ENCODE data around the gene IGFBP2.

The IGFBP2 gene

GRCh38 chr2:216681683-216682082 lies 48.5 kb downstream of the IGFBP2 start:
- no peak for DNase-seq (ENCODE audit: low read depth in 2 of 2)

DNA sequence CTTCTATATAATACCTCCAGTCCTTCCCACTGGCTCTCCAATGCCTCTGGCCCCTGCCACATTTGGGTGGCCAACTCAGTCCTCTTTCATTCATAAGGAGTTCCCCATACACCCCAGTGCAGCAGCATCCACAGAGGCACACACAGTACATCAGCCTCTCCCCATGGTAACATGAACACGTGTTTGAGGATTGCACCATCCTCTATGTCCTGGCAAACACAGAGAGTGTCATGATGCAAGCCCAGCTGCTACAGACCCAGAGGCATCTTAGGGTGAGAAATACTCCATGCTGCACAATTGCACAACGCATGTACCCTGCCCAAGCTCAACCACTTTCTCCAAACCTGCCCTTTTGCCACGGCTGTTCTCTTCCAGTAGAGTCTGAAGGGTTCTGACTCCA lies 50.6 kb downstream of the IGFBP2 start:
- no peak for DNase-seq (ENCODE audit: low read depth in 2 of 2)

GRCh38 chr2:216685327-216685875 lies 52.2 kb downstream of the IGFBP2 start:
- DNase-seq (ENCODE audit: low read depth in 2 of 2): no peak

- DNase-seq (ENCODE audit: low read depth in 2 of 2): no peak
These were observed 53.9 kb downstream of the IGFBP2 start for GRCh38 chr2:216687111-216687510.

DNA sequence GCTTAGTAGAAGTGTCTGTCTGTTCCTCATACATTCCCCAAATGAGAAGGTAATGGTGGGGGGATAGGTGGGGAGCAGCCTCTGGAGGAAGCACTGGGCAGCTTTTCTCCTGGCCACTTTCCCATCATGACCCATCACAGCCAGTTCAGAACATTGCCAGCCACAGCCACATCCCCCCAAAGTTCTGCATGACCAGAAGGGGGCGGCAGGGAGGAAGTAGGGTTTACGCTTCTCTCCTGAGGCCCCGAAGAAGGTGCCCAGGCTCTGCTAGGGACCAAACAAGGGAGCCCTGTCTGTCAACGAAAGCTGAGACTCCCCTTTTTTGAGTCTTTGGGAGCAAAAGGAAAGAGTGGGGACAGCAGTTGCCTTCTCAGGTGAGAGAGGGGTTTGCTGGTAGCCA lies 54.4 kb downstream of the IGFBP2 start:
- no peak for DNase-seq (ENCODE audit: low read depth in 2 of 2)

DNA sequence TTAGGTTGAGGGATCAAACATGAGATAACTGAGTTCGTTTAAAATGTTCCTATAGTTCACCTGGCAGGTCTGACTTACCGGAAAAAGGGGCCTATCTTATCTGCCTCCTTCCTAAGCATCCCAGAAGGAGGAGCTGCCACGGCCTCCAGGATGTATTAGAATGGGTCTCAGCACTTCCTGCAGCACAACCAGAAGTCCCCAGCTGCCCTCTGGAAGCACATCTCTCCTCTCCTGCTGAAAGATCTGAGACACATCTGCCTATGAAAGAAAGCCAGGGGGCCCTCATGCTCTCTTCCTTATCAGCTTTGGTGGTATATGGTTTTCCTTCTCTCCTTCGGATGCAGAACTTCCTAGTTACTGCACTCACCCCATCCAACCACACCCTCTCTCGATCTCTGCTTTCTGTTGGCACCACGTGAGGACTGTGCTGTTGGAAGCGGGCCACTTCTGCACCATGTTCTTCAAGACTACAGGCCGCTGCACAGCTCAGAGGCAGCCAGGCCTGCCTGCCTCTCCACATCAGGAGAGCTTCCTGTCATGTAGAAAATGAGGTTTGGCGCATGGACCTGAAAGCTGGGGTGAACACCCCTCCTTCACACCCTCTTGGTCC lies 55.6 kb downstream of the IGFBP2 start:
- DNase-seq (ENCODE audit: low read depth in 2 of 2): no peak

GRCh38 chr2:216689397-216689796 lies 56.2 kb downstream of the IGFBP2 start:
- no peak for DNase-seq (ENCODE audit: low read depth in 2 of 2)

- DNase-seq (ENCODE audit: low read depth in 2 of 2): no peak
These were observed 57.2 kb downstream of the IGFBP2 start for GRCh38 chr2:216690456-216690852.

DNA sequence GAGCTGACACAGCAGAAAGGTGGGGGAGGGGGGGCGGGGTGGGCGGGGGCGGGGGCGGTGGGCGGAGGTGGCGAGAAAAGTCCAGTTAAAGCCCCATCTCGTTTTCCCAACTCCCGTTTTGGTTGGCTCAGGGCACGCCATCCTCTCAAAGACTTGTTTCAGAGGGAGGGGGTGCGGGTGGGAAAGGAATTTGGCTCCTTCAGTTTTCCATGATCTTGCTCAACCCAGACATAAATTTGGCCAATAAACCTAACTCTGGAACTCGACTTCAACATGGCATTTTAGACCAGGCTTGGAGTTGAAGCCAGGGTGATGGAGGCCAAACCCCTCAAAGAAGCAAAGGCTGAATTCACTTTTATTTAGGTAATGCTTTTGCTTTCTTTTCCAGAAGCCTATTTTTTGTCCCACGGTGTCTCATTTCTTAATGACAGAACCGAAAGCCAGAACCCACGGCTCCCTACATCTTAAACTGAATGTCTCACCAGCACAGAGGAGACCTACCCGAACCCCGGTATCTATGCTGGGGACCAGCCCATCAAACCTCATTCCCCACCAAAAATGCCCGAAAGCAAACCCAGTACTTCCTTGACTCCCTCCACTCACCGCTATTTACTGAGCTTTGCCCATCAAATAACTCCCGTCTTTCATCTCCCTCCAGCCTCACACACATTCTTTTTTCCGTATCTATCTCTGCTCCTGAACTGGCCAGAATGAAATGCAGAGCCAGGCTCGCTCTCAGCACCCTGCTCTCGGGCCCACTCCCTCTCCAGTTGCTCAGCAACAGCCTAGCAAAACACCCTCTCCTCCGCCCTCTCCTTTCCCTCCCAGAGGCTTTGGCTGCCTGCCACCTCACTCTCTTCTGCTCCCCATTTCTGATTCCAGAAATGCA lies 57.9 kb downstream of the IGFBP2 start:
- DNase-seq (ENCODE audit: low read depth in 2 of 2): no peak

GRCh38 chr2:216692636-216693413 lies 59.6 kb downstream of the IGFBP2 start:
- peak; percentile 37 to 63 for DNase-seq (ENCODE audit: low read depth in 2 of 2)

- no peak for DNase-seq (ENCODE audit: low read depth in 2 of 2)
These were observed 60.3 kb downstream of the IGFBP2 start for GRCh38 chr2:216693414-216694080.

DNA sequence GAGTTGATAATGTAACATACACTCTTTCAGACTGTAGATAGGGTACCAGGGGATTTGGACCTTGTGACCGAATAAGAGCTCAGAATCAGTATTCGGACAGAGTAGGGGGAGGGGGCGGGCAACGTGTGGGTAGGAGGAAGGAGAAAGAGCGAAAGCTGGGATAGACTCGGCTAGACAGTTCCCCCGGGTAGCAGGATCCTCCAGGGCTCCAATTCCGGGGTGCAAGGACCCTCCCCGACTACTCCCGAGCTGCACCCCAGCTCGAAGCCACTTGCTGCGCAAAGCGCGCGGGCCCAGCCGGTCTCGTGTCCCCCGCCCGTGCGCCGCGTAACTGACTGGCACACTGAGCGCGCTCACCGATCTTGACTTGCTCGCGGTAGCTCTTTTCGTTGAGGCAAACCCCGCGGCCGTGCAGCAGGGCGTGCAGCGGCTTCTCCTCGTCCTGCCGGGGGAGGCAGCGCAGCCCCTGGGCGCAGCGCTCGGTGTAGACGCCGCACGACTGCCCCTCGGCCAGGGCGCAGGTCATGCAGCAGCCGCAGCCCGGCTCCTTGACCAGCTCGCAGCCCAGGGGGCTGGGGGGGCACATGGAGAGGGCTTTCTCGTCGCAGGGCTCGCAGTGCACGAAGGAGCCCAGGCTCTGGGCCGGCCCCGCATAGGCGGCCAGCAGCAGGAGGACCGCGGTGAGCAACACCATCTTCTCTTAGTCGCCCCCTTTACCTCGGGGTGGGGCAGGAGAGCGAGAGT lies 61.0 kb downstream of the IGFBP2 start:
- DNase-seq (ENCODE audit: low read depth in 2 of 2): peak in 1 of 2 donors; percentile 23

GRCh38 chr2:216694826-216695217 lies 61.6 kb downstream of the IGFBP2 start:
- no peak for DNase-seq (ENCODE audit: low read depth in 2 of 2)

DNA sequence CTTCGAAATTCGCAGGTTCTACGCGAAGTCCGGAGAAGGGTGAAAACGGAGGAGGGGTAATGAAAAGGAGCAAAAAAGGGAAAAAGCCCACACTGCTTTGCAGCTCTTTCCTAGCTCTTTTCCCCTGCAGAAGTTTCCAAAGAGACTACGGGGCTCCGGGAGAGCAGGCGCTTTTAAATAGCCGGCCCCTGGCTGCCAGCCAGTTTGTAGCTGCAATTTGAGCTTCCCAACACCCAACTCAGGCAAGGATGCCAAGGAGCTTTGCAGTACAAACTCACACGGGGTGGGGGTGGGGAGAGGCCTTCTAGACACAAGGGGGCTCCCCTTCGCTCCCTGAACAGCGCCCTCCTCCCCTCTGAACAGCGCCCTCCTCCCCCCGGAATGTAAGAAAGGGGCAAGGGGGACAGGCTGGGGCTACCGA lies 62.2 kb downstream of the IGFBP2 start, which contains the start of gene IGFBP5:
TSS of gene IGFBP5 (minus strand) at position 149 of the 421 bp plus-strand sequence. CDS start 774 bp downstream, outside the sequence.
- no peak for DNase-seq (ENCODE audit: low read depth in 2 of 2)

GRCh38 chr2:216696321-216696720 lies 63.1 kb downstream of the IGFBP2 start:
- DNase-seq (ENCODE audit: low read depth in 2 of 2): no peak

- DNase-seq (ENCODE audit: low read depth in 2 of 2): no peak
These were observed 63.7 kb downstream of the IGFBP2 start for GRCh38 chr2:216696751-216697560.

GRCh38 chr2:216698293-216698692 lies 65.1 kb downstream of the IGFBP2 start:
- no peak for DNase-seq (ENCODE audit: low read depth in 2 of 2)

DNA sequence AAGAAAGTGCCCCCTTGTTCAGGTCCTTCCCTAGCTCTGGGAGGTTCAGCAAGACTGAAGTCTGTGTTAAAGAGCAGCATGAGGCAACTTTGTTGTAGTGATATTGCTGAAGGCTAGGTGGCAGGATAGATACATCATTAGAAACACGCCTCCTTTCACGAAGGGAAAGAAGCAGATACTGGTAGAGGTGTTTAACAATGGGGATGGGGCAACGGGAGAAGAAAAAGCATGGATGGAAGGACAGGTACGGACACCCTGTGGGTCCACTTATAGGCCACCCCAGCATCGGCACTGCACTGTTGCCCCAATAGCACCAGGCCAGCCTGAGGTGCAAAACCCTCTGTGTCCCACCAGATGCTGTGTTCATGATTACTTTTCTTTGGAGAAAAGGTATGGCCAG lies 65.7 kb downstream of the IGFBP2 start:
- no peak for DNase-seq (ENCODE audit: low read depth in 2 of 2)

DNA sequence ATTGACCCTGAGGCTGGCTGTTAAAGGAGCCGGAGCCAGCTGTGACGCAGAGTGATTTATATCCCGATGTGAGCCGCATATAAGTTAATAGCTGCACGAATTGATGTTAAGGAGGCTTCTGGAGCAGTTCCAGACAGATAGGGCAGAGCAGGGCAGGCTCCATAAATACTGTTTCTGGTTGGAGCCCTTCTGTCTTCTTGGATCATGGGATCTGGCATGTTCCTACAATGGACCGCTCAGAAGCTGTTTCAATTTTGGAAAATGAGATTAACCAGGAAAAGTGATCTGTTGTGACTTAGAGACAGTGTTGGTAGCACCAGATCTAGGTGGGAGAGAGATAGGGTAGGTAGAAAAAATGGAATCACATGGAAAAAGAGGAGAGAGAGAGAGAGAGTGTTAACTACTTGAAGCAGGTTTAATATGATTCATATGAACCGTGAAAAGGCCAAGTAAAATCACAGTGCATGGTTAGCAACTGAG lies 66.9 kb downstream of the IGFBP2 start:
- no peak for DNase-seq (ENCODE audit: low read depth in 2 of 2)

- no peak for DNase-seq (ENCODE audit: low read depth in 2 of 2)
These were observed 67.6 kb downstream of the IGFBP2 start for GRCh38 chr2:216700781-216701180.
